ENCODE data around the gene BCAS4. TPM values are rescaled to one million over a fixed set of nuclear protein-coding genes. Genes with fewer than 3 reads are reported as not detected.
"Not testable (repeated sequence)": the region's sequence is repeated elsewhere in the genome, so short reads cannot be mapped to it uniquely, and the experiment has no call there.

Gene BCAS4
- polyA plus RNA-seq, 6 donors from 2014 or later: 62.1 to 82.2 (median 70.3) TPM

DNA sequence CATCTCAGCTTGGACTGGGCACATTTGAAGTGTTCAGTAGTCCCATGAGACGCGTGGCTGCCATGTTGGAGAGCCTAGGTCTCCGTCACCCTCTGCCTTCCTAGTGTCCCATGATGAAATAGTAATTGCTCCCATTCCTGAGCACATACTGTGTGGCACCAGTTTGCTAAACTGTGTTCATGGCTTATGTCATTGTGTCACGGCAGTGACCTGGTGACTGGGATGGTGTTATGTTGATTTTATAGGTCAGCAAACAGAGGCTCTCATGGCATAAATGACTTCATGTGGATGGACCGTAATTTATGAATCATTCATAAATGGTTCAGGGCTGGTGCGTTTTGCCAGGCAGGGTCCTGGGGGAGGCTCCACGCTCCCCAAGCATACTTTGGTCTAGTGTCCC, 3.8 kb downstream of the BCAS4 start:
- Mint-ChIP-seq H3K27ac (peak overlapping the region in 5 of 6 donors; percentile 81 to 92 (median 83)), H3K4me1 (peaks cover 29 to 67% (median 42%) of the 10 kb centered on the region in 3 donors), H3K9me3 (no peaks in the 10 kb centered on the region), H3K36me3 (no peaks in the 10 kb centered on the region), H3K27me3 (no peaks in the 10 kb centered on the region), H3K4me3 (peak overlapping the region in 3 of 8 donors; percentile 18 to 81 (median 66))
- ATAC-seq (ENCODE audit: low read depth in 2 of 2) (no peak), DNase-seq (no peak)

DNA sequence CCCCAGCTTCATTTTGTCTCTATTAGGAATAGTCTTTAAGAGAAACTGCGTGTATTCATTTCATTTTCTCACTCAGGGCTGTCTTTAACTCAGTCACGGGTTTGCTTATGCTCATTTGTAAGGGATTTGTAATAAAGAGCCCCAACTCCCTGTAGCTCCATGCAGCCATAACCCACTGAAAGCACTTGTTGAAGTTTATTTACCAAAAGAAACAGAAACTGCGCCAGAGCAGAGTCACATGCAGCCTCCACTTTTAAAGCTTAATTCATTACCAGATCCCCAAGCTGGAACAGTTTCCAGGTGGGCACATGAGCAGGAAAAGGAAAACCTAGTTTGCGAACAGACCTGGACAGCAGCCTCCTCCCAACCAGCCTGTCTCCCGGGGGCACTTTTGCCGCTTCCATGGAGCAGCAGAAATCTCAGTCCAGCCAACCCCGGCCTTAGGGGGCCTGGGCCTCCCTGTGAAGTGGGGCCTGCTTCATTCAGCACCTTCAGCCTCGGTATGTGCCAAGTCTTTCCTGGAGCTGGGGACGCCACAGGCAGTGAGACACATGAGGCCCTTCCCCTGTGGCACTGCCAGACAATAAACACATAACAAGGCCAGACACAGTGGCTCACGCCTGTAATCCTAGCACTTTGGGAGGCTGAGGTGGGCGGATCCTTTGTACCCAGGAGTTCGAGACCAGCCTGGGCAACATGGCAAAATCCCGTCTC, 4.5 kb downstream of the BCAS4 start:
- Mint-ChIP-seq H3K27me3 (no peaks in the 10 kb centered on the region), H3K27ac (peak overlapping the region in 5 of 6 donors; percentile 81 to 98 (median 88)), H3K36me3 (no peaks in the 10 kb centered on the region), H3K9me3 (no peaks in the 10 kb centered on the region), H3K4me1 (peaks cover 31 to 68% (median 48%) of the 10 kb centered on the region in 3 donors), H3K4me3 (peak overlapping the region in 7 of 8 donors; percentile 59 to 86 (median 81))
- no peak for ATAC-seq (ENCODE audit: low read depth in 2 of 2)
- no peak for DNase-seq

DNA sequence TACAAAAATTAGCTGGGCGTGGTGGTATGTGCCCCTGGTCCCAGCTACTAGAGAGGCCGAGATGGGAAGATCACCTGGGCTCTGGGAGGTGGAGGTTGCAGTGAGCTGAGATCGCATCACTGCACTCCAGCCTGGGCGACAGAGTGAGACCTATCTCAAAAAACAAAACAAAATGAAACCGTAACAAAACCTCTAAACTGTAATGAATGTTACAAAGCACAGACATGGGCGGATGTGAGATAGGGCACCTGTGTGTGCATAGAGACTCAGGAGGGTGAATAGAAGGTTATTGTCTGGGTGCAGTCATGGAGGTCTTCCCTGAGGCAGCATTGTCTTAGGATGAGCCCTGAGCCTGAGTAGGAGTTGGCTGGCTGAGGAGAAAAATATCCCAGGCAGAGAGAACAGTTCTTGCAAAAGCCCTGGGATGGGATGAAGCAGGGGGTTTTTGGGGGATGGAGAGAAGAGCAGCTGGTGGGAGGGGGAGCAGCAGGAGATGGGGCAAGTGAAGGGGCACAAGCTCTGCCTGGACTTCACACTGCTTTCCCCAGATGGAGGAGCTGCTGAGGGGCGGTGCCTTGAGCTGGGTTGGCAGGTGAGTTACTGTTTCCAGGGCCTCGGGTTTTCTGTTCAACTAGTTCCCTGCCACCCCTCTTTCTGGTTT, 5.2 kb downstream of the BCAS4 start:
- no peaks in the 10 kb centered on the region for H3K27me3 Mint-ChIP-seq
- peak; percentile 35 to 61 for ATAC-seq (ENCODE audit: low read depth in 2 of 2)
- DNase-seq: no peak
- no peaks in the 10 kb centered on the region for H3K36me3 Mint-ChIP-seq
- H3K4me3 Mint-ChIP-seq: peak overlapping the region; percentile 13 to 86 (median 72)
- H3K27ac Mint-ChIP-seq: peak overlapping the region; percentile 26 to 98 (median 86)
- H3K9me3 Mint-ChIP-seq: no peaks in the 10 kb centered on the region
- H3K4me1 Mint-ChIP-seq: peaks cover 38 to 72% (median 55%) of the 10 kb centered on the region in 3 donors

DNA sequence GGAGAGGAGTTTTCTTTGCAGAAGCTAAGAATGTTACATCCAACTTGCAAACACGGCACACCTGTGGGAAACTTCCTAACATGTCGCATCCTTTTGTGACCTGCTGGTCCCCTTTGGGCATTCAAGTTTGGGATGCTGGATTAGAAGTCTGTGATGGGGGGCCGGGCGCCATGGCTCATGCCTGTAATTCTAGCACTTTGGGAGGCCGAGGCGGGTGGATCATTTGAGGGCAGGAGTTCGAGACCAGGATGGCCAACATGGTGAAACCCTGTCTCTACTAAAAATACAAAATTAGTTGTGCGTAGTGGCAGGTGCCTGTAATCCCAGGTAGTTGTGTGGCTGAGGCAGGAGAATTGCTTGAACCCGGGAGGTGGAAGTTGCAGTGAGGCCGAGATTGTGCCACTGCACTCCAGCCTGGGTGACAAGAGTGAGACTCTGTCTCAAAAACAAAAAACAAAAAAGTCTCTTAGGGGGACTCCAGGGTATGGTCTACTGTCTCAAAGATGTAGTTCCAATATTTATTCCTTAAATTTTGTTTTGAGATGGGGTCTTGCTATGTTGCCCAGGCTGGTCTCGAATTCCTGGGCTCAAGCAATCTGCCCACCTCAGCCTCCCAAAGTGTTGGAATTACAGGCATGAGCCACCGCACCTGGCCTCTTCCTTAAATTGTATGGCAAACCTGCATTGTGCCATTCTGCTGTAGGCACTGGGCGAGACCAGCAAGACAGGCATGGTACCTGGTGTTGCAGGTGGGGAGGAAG, 6.3 kb downstream of the BCAS4 start:
- Mint-ChIP-seq H3K27ac (peak overlapping the region in 4 of 6 donors; percentile 36 to 92 (median 68)), H3K4me3 (peak overlapping the region in 3 of 8 donors; percentile 5 to 29 (median 25)), H3K4me1 (peaks cover 42 to 76% (median 59%) of the 10 kb centered on the region in 3 donors)
- not testable (repeated sequence) for H3K36me3 Mint-ChIP-seq; DNase-seq; H3K27me3 Mint-ChIP-seq; H3K9me3 Mint-ChIP-seq; ATAC-seq (ENCODE audit: low read depth in 2 of 2)

DNA sequence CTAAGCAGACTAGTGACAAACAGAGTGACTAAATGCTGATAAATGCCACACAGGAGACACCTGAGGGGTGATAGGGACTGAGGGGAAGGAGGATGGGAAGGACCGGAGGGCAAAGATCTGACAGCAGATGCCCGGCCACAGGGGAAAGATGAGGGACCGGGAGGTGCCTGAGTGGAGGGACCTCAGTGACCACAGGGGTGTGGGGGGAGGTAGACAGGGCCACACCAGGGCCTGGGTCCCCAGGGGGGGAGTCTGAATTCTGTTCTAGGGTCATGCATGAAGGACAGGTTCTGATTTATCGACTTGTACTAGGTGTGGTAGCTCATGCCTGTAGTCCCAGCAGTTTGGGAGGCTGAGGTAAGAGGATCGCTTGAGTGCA, 6.9 kb downstream of the BCAS4 start:
- no peaks in the 10 kb centered on the region for H3K9me3 Mint-ChIP-seq
- DNase-seq (no peak), ATAC-seq (ENCODE audit: low read depth in 2 of 2) (no peak)
- peaks cover 45 to 75% (median 63%) of the 10 kb centered on the region in 3 donors for H3K4me1 Mint-ChIP-seq
- H3K4me3 Mint-ChIP-seq: peak overlapping the region in 1 of 8 donors; percentile 25
- no peaks in the 10 kb centered on the region for H3K36me3 Mint-ChIP-seq
- H3K27me3 Mint-ChIP-seq: no peaks in the 10 kb centered on the region
- peak overlapping the region in 4 of 6 donors; percentile 9 to 92 (median 86) for H3K27ac Mint-ChIP-seq

DNA sequence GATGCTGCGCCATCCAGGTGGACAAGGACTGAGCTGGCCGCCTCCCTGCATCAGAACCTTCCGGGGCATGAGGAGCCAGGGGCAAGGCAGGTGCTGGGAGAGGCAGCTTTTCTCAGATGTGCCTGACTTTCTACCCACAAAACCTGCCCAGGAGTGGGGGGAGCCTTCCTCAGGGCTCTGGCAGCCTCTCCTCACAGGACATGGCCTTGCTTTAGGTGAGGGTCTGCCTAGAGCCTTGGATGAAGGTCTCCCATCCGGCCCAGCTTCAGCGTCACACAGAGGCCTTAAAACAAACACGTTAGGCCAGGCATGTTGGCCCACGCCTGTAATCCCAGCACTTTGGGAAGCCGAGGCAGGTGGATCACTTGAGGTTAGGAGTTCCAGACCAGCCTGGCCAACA, 7.4 kb downstream of the BCAS4 start:
- Mint-ChIP-seq H3K36me3 (no peaks in the 10 kb centered on the region), H3K4me3 (peak overlapping the region in 2 of 8 donors; percentile 3 to 79), H3K4me1 (peaks cover 45 to 69% (median 63%) of the 10 kb centered on the region in 3 donors), H3K9me3 (no peaks in the 10 kb centered on the region), H3K27ac (peak overlapping the region in 2 of 6 donors; percentile 75 to 92), H3K27me3 (no peaks in the 10 kb centered on the region)
- ATAC-seq (ENCODE audit: low read depth in 2 of 2): no peak
- no peak for DNase-seq

DNA sequence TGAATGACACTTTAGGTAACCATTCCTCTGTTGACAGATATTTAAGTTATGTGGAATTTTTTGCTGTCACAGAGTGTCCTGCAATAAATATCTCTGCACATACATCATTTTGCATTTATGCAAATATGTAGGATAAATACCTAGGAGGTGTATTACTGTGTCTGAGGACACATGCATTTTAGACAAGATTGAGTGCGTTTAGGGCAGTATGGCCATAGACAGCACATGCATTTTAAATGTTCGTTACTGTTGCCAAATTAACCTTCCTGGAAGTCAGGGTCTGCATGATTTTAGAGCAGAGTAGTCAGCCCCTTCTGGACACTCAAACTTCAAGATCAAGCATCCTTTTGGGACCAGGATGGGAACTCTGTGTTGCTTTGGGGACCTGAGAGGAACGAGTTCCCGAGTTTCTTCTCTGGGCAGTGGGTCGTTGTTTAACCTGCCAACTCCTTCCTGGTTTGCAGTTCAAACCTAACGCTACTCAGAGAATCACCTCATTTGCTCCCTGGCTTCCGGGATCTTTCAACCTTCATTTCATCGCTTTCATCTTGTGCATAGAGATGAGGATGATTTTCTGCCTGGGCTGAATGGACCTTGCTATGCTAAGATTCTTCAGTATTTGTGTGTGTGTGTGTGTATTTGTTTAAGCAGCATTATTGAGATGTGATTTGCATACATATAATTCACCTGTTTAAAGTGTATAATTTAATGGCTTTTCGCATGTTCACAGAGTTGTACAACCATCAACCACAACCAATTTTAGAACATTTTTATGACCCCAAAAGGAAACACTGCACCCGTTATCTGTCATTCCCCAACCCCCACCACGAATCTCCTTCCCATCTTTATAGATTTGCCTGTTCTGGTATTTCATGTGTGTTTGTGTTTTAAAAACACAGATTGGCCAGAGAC, 9.8 kb downstream of the BCAS4 start:
- H3K36me3 Mint-ChIP-seq: peaks cover 0 to 2% of the 10 kb centered on the region in 2 donors
- H3K9me3 Mint-ChIP-seq: peaks cover 0 to 4% (median 2%) of the 10 kb centered on the region in 7 donors
- DNase-seq: no peak
- H3K4me3 Mint-ChIP-seq: peak overlapping the region; percentile 15 to 88 (median 70)
- peak overlapping the region; percentile 53 to 94 (median 76) for H3K27ac Mint-ChIP-seq
- peaks cover 41 to 75% (median 65%) of the 10 kb centered on the region in 3 donors for H3K4me1 Mint-ChIP-seq
- ATAC-seq (ENCODE audit: low read depth in 2 of 2): peak; percentile 41 to 62
- no peaks in the 10 kb centered on the region for H3K27me3 Mint-ChIP-seq

DNA sequence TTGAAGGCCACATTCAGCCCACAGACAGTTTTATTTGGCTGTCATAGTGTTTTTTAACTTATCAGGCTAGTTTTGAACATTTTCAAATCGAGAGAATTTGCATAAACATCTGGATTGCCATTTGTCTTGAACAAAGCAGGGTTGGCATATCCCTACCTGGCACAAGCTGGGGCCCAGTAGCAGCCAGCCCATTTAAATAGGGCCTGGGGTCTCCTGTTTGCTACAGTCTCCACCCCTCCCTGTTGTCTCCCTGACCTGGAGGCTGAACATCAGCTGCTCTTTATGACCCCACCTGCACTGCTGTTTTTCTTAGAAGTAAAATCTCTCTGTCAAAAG, 10.5 kb downstream of the BCAS4 start:
- Mint-ChIP-seq H3K4me3 (peak overlapping the region in 7 of 8 donors; percentile 47 to 88 (median 76)), H3K36me3 (peaks cover 0 to 7% of the 10 kb centered on the region in 2 donors), H3K9me3 (peaks cover 0 to 10% (median 8%) of the 10 kb centered on the region in 7 donors), H3K27ac (peak overlapping the region; percentile 36 to 94 (median 76)), H3K4me1 (peaks cover 41 to 75% (median 65%) of the 10 kb centered on the region in 3 donors), H3K27me3 (no peaks in the 10 kb centered on the region)
- ATAC-seq (ENCODE audit: low read depth in 2 of 2) (peak; percentile 5 to 28), DNase-seq (no peak)

DNA sequence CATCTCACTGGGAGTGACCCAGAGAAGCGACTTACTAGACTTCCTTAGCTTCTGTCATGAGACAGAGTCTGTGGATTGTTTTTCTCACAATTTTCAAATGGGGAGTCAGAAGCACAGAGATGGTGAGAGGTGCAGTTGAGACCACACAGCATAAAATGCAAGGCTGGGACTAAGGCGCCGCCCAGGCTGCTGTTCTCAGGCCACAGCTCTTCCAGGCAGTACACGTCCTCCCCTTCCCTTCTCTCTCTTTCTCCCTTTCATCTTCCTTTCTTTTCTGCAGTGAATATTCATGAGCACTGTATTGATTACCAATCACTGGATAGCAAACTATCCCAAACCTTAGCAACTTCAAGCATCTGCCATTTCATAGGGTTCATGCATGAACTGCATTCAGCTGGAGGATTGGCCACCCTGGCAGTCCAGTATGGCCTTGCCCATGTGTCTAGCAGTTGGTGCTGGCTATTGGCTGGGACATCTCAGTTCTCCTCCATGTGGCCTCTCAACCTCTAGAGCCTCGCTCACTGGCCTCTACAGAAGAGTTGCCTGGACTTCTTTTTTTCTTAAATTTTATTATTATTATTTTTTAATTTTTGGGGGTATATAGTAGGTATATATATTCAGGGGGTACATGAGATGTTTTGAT, 11.4 kb downstream of the BCAS4 start:
- Mint-ChIP-seq H3K4me3 (peak overlapping the region in 7 of 8 donors; percentile 16 to 88 (median 77)), H3K27ac (peak overlapping the region in 4 of 6 donors; percentile 77 to 92 (median 86))

DNA sequence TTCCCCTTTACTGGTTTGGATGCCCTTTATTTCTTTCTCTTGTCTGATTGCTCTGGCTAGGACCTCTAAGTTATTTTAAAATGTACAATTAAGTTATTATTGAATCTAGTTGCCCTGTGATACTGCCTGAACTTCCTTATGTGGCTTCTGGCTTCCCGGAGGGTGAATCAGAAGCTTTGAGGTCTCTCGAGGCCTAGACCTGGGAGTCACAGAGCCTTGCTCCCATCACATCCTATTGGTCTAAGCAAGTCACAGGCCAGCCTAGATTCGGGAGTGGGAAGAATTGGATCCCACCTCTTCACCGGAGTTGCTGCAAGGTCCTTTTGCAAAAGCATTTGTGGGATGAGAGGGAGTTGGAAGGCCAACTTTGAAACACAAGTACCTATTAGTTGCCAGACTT, 15.2 kb downstream of the BCAS4 start:
- Mint-ChIP-seq H3K36me3 (peaks cover 0 to 7% of the 10 kb centered on the region in 2 donors), H3K9me3 (peaks cover 0 to 18% (median 12%) of the 10 kb centered on the region in 7 donors), H3K4me3 (peak overlapping the region; percentile 36 to 88 (median 66)), H3K27me3 (no peaks in the 10 kb centered on the region), H3K4me1 (peaks cover 58 to 86% (median 72%) of the 10 kb centered on the region in 3 donors), H3K27ac (peak overlapping the region in 5 of 6 donors; percentile 49 to 90 (median 83))
- DNase-seq (no peak), ATAC-seq (ENCODE audit: low read depth in 2 of 2) (peak; percentile 16 to 20)

More for the DNA sequence above, 11.4 kb downstream of the BCAS4 start:
- Mint-ChIP-seq H3K4me1 (peaks cover 46 to 79% (median 69%) of the 10 kb centered on the region in 3 donors), H3K36me3 (peaks cover 0 to 7% of the 10 kb centered on the region in 2 donors), H3K27me3 (no peaks in the 10 kb centered on the region), H3K9me3 (peaks cover 0 to 15% (median 10%) of the 10 kb centered on the region in 7 donors)
- no peak for DNase-seq
- no peak for ATAC-seq (ENCODE audit: low read depth in 2 of 2)

DNA sequence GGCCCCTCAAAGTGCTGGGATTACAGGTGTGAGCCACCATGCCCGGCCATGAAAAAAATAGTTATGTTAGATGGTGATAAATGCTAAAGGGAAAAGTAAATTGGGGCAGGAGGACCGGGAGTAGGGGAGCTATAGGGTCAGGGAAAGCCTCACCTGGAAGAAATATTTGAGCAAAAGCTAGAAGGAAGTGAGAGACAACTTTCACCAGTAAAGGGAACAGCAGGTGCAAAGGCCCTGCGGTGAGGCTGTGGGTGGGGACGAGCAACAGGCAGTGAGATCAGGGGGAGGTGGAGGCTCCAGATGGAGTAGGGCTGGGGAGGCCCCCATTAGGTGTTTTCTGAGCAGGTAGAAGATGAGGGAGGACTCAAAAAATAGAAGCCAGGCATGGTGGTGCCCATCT, 16.0 kb downstream of the BCAS4 start:
- Mint-ChIP-seq H3K27ac (peak overlapping the region in 5 of 6 donors; percentile 75 to 91 (median 88)), H3K36me3 (peaks cover 0 to 7% of the 10 kb centered on the region in 2 donors), H3K27me3 (no peaks in the 10 kb centered on the region), H3K4me1 (peaks cover 58 to 86% (median 72%) of the 10 kb centered on the region in 3 donors), H3K4me3 (peak overlapping the region; percentile 27 to 88 (median 66)), H3K9me3 (peaks cover 0 to 18% (median 12%) of the 10 kb centered on the region in 7 donors)
- ATAC-seq (ENCODE audit: low read depth in 2 of 2): peak; percentile 27 to 32
- DNase-seq: no peak

All from naive B cell (primary cell).